GM12801 (cell line): ENCODE measurements around the gene RAPGEF1.

Experiments
- TF ChIP-seq, protein P1 (sequence below): IDR thresholded peaks from one replicate; pipeline ENCODE4 v1.5.1; 2011; ENCODE audit warnings: control low read depth; ENCODE audit not compliant: insufficient read length; ENCODE audit errors: extremely low read depth

The RAPGEF1 gene

DNA sequence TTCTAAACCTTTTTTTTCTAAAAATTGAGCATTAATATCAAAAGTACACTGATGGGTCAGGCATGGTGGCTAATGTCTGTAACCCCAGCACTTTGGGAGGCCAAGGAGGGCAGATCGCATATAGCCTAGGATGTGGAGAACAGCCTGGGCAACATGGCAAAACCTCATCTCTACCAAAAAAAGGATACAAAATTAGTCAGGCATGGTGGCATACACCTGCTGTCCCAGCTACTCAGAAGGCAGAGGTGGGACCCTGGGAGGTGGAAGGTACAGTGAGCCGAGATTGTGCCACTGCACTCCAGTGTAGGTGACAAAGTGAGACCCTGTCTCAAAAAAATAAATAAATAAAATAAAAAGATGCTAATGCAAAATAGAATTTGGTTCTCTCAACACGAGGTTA lies 49.4 kb downstream of the RAPGEF1 start:
- TF ChIP-seq, protein P1, sequence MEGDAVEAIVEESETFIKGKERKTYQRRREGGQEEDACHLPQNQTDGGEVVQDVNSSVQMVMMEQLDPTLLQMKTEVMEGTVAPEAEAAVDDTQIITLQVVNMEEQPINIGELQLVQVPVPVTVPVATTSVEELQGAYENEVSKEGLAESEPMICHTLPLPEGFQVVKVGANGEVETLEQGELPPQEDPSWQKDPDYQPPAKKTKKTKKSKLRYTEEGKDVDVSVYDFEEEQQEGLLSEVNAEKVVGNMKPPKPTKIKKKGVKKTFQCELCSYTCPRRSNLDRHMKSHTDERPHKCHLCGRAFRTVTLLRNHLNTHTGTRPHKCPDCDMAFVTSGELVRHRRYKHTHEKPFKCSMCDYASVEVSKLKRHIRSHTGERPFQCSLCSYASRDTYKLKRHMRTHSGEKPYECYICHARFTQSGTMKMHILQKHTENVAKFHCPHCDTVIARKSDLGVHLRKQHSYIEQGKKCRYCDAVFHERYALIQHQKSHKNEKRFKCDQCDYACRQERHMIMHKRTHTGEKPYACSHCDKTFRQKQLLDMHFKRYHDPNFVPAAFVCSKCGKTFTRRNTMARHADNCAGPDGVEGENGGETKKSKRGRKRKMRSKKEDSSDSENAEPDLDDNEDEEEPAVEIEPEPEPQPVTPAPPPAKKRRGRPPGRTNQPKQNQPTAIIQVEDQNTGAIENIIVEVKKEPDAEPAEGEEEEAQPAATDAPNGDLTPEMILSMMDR = no peak

DNA sequence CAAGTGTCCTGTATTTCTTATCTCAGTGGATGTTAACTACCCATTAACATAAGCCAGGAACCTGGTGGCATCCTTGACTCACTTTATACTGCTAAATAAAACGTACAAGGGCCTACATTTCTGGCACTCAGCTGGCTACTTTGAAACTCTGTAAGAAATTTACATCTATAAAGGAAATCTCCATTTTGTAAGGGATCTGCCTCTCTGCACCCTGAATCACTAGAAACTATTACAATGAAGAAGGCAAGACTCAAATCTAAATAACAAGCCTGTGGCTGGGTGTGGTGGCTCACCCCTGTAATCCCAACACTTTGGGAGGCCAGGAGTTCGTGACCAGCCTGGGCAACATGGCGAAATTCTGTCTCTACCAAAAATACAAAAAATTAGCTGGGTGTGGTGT lies 51.5 kb downstream of the RAPGEF1 start:
- TF ChIP-seq, protein P1 = no peak

DNA sequence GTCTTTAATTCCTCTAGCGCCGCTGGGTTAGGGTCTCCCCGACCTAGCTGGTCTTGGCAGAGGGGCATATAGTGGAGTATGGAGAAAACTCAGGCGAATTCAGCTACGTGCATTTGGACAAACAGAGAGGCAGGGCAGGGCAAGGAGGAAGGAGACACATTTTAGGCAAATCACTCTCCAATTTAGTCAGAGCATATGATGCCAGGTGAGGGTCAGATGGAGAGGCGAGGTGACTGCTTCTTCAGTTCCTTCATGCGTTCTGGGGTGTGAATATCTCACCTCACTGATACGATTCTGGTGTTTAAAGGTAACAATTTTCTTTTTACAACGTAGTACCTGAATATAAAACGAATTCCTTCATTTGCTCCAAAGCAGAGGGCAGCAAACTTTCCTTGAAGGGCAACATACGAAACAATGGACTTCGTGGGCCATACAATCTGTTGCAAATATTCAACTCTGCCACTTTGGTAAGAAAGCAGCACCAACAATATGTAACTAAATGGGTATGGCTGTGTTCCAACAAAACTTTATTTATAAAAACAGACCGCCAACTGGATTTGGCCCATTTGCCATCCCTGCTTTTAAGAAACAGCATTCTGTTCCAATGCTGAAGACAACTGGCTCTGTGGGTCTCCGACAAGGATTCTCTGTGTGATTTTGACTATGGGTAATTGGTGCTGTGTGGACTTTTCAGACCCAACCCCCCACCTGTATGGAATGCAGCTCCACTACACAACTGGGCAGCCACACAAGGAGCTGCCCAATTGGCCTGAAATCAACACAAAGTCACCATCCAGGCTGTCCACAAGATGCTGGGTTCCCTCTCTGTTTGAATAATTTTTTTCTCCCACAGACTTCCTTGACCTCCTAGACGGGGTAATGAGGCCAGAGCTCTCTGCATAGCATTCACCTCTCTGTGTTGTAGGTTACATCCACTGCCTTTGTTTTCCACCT lies 53.8 kb downstream of the RAPGEF1 start:
- TF ChIP-seq, protein P1 = no peak

DNA sequence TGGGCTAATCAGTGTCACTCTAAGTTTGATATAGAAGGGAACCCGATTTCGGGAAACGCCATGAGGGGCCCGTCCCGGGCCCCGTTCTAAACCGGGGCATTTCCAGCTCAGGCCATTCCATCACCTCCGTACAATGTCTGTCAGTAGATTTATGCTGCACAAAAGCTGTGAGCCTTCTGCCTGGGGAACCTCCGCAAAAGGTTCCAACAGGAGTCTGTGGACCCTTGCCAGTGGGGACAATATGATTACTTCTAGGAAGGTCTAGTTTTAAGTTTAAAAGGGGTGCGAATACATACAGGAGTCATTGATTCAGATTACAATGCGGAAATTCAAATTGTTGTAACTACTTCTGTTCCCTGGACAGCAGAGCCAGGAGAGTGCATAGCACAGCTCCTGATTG lies 57.6 kb downstream of the RAPGEF1 start:
- TF ChIP-seq, protein P1 = no peak

DNA sequence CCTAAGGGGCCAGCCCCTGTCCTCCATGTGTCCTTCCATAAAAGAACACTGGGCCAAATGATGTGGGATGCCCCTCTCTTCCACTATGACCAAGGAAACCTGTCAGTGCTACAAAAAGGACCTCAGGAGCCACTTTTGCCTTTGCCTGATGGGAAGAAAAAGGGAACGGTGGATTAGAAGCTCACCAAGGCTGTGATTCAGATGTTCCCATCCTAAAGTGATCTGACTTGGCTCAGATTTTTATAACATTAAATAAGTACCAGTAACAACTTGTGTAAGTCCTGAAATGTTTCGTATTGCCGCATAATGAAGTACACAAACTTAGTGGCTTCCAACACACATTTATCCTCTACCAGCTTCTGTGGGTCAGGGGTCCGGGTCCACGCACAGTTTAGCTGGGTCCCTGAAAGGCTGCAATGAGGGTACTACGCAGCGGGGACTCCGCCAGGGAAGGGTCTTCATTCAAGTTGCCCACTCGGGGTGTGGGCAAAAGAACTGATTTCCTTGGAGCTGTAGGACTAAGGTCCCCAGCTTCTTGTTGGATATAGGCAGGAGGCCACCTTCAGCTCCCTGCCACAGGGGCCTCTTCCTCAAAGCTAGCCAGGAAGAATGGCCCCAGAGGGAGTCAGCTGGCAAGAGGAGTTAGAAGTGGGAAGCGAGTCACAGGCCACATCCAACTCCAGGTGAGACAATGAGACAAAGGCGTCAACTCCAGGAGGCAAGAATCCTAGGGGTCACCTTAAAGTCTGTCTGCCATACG lies 60.4 kb downstream of the RAPGEF1 start:
- TF ChIP-seq, protein P1 = no peak

DNA sequence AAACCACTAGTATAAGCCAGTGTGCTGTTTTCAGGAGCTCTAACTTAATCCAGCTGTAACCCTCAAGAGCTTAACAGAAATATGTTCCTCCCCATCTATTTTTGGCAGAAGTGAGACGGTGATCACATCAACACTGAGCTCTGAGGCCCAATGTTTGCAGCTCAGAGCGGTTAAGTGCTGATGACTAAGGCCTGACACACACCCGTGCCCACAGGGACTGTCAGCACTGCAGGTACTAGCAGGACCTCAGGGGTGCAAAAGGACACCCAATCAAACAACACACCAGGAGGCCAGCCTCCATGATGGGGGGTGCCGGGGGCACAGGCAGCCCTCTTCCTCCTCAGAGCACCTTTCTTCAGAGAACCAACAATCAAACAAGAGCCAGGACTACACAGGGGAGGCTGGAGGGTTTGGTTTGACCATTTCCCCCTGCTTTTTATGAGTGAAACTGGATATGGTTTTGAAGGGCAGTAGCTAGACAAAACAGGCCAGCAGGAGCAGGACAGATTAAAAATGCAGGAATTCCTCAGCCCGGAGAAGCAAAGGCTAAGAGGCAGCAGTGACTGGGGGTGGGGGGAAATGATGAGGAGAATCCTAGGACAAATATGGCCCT lies 61.3 kb downstream of the RAPGEF1 start:
- TF ChIP-seq, protein P1 = no peak

DNA sequence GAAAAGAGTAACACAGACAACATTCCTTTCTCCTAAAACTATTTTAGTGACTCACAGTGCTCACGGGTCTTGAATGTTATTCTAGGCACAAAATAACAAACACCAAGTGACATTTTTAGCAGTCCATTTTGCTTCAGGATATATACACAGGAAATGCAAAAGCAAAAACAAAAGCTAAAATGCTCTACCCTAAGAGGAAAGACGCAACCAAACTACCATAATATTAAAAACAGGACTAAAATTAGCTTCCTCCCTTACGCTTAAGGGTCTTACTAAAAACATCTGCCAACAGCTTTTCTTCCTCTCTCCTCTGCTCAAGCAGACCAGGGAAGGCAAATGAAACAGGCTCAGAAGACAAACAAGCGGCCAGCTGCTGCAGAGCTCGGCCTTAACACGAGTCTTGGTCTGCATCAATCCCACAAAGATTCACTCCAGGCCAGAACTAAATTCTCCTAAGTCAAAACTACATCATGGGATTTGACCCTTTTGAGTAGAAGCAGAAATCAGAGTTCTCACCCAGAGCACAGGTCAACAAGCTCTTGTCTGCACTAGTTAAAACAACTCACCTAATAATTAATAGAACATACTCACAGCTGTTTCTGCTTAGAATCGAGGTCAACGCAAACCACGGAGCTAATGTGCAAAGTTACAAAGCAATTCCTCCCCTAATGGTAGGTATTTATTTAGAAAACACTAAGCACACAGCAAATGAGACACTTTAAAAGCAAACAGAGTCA lies 62.3 kb downstream of the RAPGEF1 start:
- TF ChIP-seq, protein P1 = no peak
